Measurements from ENCODE around the gene DOP1B.
"Not testable (repeated sequence)": the region's sequence is repeated elsewhere in the genome, so short reads cannot be mapped to it uniquely, and the experiment has no call there.

The DOP1B gene

DNA sequence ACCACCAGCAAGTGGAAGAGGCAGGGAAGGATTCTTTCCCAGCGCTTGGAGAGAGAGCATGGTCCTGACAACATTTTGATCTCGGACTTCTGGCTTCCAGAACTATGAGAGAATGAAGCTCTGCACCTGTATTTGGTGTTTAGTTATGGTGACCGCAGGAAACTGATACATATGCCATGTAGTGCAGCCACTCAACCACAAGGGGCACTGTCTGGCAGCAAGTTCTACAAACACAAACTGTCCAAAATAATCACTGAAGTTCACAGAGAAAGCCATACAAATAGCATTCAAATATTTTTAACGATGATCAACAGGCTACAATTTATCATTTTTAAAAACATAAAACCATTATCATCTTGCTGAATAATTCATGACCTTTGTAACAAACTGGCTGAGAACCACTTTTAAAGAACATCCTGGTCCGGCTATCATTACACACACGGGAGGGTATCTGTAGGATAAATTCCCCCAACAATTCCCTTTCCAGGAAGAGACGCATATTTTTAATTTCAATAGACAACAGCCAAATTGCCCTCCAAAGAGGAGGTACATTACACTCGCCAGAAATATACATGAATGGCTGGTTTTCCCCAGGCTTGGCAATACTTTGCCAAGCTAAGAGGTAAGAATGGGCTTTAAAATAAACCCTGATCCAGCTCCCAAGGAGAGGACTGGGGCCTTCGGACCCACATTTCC lies 31.0 kb upstream of the DOP1B start:
- DNase-seq (ENCODE audit: low read depth in 1 of 2, low spot score in 1 of 2) = peak in 1 of 2 experiments; percentile 75
- in situ Hi-C loops (cut with HindIII; ENCODE audit: low pct_unique_long_range_greater_than_20kb, low sequenced_read_pairs) = no loop called here
- no peak for TF ChIP-seq JUND (IDR thresholded peaks at IDR 0.05; ENCODE audit: low read depth)

DNA sequence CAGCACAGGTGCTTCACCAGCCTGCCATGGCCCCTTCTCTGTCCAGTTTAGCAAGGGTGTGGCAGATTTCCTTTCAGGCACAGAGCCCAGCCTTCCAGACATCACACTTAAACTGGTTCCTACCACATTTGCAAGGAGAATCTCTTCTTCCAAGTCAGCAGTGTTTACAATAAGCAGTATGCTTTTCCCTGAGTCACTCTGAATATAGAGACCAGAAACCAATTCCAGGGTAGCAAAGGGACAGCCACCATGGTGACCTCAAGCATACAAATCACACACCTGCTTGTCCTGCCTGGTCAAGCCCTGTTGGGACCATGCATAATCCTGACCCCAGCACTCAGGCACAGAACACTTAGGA lies 30.4 kb upstream of the DOP1B start:
- in situ Hi-C loops (cut with HindIII; ENCODE audit: low pct_unique_long_range_greater_than_20kb, low sequenced_read_pairs) = no loop called here
- TF ChIP-seq JUND (IDR thresholded peaks at IDR 0.05; ENCODE audit: low read depth) = no peak
- peak in 1 of 2 experiments; percentile 25 for DNase-seq (ENCODE audit: low read depth in 1 of 2, low spot score in 1 of 2)

DNA sequence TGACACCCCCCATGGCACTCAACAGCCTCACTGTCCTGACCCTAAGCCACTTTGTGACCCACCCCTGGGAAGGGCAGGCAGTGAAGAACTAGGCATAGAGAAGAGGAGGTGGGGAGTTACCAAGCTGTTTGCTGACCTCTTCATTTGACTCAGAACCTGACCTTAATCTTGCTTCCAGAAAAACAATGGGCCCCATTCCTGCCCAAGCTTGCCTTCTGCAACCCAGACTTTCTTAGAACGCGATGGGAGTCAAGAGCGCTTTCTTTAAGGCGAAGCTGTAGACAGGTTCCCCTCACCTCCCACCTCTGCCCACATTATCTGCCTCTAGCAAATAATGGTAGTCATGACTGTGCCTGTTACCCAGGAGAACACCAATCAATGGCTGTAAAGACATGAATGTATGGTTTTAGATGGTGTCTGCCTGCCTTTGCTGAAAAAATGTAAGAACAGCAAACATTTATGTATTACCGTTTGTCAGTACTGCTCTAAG lies 30.0 kb upstream of the DOP1B start:
- no peak for DNase-seq (ENCODE audit: low read depth in 1 of 2, low spot score in 1 of 2)
- no peak for TF ChIP-seq JUND (IDR thresholded peaks at IDR 0.05; ENCODE audit: low read depth)
- in situ Hi-C loops (cut with HindIII; ENCODE audit: low pct_unique_long_range_greater_than_20kb, low sequenced_read_pairs) = no loop called here

DNA sequence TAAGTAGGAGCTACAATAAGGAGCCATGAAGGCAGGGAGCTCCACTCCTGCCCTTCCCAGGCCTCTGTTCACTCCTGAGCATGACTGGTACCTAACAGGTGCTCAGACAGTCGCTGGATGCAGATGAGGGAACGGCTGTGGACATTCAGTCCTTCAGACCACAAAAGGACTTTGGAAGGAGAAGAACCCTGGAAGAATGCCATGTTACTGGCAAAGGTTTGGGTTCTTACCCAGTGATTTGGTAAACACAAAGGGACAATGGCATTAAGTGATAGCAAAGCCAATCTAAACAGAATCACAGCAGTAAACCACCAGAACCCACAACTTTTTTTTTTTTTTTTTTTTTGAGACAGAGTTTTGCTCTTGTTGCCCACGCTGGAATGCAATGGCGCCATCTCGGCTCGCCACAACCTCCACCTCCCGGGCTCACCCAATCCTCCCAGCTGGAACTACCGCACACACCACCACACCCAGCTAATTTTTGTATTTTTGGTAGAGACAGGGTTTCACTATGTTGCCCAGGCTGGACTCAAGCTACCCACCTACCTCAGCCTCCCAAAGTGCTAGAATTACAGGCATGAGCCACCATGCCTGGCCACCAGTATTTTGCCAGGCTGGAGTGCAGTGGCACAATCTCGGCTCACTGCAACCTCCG lies 29.2 kb upstream of the DOP1B start:
- DNase-seq (ENCODE audit: low read depth in 1 of 2, low spot score in 1 of 2) = no peak
- in situ Hi-C loops (cut with HindIII; ENCODE audit: low pct_unique_long_range_greater_than_20kb, low sequenced_read_pairs) = no loop called here

DNA sequence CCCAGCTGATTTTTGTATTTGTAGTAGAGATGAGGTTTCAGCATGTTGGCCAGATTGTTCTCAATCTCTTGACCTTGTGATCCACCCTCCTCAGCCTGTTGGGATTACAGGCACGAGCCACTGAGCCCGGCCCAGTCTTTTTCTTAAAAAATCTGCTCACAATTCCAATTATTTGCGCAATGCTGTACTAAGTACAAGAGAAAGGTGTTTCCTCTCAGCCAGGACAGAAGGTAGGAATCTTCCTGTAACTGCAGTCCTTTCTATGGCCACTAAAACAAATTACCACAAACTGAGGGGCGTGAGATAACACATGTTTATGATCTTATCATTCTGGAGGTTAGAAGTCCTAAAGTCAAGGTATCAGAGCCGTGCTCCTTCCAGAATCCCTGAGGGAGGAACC lies 28.6 kb upstream of the DOP1B start:
- in situ Hi-C loops (cut with HindIII; ENCODE audit: low pct_unique_long_range_greater_than_20kb, low sequenced_read_pairs) = no loop called here
- no peak for TF ChIP-seq JUND (IDR thresholded peaks at IDR 0.05; ENCODE audit: low read depth)
- DNase-seq (ENCODE audit: low read depth in 1 of 2, low spot score in 1 of 2) = no peak

More for the DNA sequence above, 29.2 kb upstream of the DOP1B start:
- no peak for TF ChIP-seq JUND (IDR thresholded peaks at IDR 0.05; ENCODE audit: low read depth)

DNA sequence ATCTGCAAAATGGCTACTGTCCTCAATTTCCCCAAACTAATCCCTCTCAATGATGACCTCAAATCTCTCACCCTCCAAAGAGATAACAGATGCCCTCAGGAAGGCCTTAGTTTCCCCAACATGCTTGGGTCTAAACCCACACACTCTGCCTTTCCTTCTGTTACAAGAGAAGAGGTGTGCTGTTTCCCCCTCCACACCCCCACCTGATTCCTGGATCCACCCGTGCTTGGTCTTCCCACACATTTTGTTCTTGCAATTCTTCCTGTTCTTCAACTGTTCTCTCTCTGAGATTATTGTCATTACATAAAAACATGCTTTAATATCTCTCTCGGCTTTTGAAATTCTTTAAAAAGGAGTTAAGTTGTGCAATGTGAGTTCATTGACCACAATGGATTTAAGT lies 27.4 kb upstream of the DOP1B start:
- in situ Hi-C loops (cut with HindIII; ENCODE audit: low pct_unique_long_range_greater_than_20kb, low sequenced_read_pairs) = no loop called here
- DNase-seq (ENCODE audit: low read depth in 1 of 2, low spot score in 1 of 2) = no peak
- TF ChIP-seq JUND (IDR thresholded peaks at IDR 0.05; ENCODE audit: low read depth) = no peak

DNA sequence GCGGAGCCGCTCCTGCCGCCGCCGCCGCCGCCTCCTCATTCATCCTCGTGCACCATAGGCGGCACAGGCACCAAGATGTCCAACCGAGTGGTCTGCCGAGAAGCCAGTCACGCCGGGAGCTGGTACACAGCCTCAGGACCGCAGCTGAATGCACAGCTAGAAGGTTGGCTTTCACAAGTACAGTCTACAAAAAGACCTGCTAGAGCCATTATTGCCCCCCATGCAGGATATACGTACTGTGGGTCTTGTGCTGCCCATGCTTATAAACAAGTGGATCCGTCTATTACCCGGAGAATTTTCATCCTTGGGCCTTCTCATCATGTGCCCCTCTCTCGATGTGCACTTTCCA lies 26.2 kb upstream of the DOP1B start:
- in situ Hi-C loops (cut with HindIII; ENCODE audit: low pct_unique_long_range_greater_than_20kb, low sequenced_read_pairs); DNase-seq (ENCODE audit: low read depth in 1 of 2, low spot score in 1 of 2): not testable (repeated sequence)

DNA sequence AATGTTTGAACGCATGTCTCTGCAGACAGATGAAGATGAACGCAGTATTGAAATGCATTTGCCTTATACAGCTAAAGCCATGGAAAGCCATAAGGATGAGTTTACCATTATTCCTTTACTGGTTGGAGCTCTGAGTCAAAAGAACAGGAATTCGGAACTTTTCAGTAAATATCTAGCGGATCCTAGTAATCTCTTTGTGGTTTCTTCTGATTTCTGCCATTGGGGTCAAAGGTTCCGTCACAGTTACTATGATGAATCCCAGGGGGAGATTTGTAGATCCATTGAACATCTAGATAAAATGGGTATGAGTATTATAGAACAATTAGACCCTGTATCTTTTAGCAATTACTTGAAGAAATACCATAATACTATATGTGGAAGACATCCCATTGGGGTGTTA lies 25.8 kb upstream of the DOP1B start:
- in situ Hi-C loops (cut with HindIII; ENCODE audit: low pct_unique_long_range_greater_than_20kb, low sequenced_read_pairs); DNase-seq (ENCODE audit: low read depth in 1 of 2, low spot score in 1 of 2): not testable (repeated sequence)

DNA sequence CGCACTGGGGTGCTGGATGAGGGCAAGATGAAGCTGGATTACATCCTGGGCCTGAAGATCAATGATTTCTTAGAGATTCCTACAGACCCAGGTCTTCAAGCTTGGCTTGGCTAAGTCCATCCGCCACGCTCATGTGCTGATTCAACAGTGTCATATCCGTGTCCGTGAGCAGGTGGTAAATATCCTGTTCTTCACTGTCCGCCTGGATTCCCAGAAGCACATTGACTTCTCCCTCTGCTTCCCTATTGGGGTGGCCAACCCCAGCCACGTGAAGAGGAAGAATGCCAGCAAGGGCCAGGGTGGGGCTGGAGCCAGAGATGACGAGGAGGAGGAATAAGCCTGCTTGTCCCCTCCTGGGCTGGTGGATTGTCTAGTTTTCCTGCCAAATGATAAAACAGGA lies 23.9 kb upstream of the DOP1B start:
- no peak for TF ChIP-seq JUND (IDR thresholded peaks at IDR 0.05; ENCODE audit: low read depth)
- no peak for DNase-seq (ENCODE audit: low read depth in 1 of 2, low spot score in 1 of 2)
- in situ Hi-C loops (cut with HindIII; ENCODE audit: low pct_unique_long_range_greater_than_20kb, low sequenced_read_pairs) = no loop called here

DNA sequence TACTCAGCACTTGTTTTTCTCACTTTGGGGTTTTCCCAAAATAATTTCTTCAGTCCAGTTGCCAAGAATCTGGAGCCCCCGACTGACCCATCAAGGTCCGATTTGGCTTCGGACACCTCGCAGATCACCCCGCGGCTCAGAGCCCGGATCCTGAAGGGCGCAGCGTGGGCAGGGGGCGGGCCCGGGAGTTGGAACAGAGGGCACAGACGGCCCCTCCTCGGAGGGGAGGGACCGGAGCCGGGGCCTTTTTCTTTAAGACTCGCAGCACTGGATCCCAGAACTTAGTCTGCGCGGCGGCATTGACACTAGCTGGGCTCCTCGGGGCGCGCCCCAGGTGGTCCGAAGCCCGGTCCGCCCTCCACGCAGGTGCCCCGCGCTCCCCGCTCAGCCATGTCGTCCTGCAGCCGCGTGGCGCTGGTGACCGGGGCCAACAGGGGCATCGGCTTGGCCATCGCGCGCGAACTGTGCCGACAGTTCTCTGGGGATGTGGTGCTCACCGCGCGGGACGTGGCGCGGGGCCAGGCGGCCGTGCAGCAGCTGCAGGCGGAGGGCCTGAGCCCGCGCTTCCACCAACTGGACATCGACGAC lies 21.7 kb upstream of the DOP1B start, which contains the start of gene CBR3:
CBR3 (plus strand) TSS at position 277 of the 588 bp plus-strand sequence; CDS start at position 391, 114 bp downstream.
- in situ Hi-C loops (cut with HindIII; ENCODE audit: low pct_unique_long_range_greater_than_20kb, low sequenced_read_pairs) = no loop called here
- TF ChIP-seq JUND (IDR thresholded peaks at IDR 0.05; ENCODE audit: low read depth) = no peak
- DNase-seq (ENCODE audit: low read depth in 1 of 2, low spot score in 1 of 2) = peak; percentile 72 to 74

DNA sequence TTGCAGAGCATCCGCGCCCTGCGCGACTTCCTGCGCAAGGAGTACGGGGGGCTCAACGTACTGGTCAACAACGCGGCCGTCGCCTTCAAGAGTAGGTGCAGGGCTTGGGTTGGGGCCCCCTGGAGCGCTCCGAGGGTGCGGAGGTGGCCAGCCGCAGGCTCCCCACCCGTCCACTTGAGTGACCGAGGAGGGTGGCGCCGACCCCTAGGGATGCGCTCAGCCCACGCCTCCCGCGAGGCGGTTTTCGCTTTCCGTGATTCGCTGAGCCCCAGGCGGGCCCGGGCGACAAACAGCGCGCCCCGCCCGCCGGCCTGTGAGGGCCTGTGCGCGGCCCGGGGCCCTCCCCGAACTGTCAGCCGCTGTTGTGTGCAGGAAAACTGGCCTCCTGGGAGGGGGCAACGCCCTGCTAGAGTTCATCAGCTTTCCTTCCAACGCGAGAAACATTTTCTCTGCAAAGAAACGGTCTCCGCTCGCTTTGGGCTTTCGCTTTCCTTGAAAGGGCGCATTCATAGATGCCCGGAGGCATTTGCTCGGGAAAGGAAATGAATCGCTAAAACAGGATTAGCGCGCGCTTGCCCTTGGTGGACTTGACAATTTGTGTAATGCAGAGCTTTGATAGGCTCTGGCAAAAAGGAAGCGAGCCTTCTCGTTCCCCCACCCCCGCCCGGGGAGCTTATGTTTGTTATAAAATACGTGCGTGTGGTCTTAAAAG lies 21.1 kb upstream of the DOP1B start:
- DNase-seq (ENCODE audit: low read depth in 1 of 2, low spot score in 1 of 2) = peak; percentile 76 to 77
- in situ Hi-C loops (cut with HindIII; ENCODE audit: low pct_unique_long_range_greater_than_20kb, low sequenced_read_pairs) = no loop called here
- TF ChIP-seq JUND (IDR thresholded peaks at IDR 0.05; ENCODE audit: low read depth) = no peak

DNA sequence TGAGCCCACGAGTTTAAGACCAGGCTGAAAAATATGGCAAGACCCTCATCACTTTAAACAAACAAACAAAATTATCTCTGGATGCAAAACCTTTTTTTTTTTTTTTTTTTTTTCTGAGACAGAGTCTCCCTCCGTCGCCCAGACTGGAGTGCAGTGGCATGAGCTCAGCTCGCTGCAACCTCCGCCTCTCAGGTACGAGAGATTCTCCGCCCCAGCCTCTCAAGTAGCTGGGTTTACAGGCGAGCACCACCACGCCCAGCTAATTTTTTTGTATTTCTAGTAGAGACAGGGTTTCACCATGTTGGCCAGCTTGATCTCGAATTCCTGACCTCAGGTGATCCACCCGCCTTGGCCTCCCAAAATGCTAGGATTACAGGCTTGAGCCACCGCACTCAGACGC lies 16.8 kb upstream of the DOP1B start:
- DNase-seq (ENCODE audit: low read depth in 1 of 2, low spot score in 1 of 2) = not testable (repeated sequence)

DNA sequence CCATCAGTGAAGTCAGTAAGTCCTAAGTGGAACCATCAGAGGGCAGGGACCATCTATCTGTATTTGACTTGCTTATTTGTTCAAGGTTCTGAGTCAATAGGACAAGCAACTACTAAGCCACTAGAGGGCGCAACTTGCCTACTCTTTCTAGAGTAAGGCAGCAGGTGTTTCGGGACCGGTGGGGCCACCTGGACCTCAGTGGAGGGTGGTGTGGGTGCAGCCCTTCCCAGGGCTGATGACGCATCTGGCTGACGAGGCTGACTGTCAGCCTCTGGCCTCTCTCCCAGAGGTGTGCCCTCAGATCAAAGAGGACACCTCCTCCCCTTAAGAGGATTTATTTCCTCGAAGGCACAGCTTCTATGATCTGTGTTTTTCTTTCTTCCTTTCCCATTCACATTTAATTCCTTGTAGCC lies 15.1 kb upstream of the DOP1B start:
- in situ Hi-C loops (cut with HindIII; ENCODE audit: low pct_unique_long_range_greater_than_20kb, low sequenced_read_pairs) = no loop called here
- DNase-seq (ENCODE audit: low read depth in 1 of 2, low spot score in 1 of 2) = peak; percentile 38 to 95

More for the DNA sequence above, 16.8 kb upstream of the DOP1B start:
- in situ Hi-C loops (cut with HindIII; ENCODE audit: low pct_unique_long_range_greater_than_20kb, low sequenced_read_pairs) = not testable (repeated sequence)

DNA sequence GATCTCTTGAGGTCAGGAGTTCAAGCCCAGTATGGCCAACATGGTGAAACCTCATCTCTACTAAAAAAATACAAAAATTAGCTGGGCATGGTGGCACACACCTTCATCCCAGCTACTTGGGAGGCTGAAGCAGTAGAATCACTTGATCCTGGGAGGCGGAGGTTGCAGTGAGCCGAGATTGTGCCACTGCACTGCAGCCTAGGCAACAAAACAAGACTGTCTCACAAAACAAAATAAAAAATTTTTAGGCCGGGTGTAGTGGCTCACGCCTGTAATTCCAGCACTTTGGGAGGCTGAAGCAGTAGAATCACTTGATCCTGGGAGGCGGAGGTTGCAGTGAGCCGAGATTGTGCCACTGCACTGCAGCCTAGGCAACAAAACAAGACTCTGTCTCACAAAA lies 12.4 kb upstream of the DOP1B start:
- in situ Hi-C loops (cut with HindIII; ENCODE audit: low pct_unique_long_range_greater_than_20kb, low sequenced_read_pairs); DNase-seq (ENCODE audit: low read depth in 1 of 2, low spot score in 1 of 2): not testable (repeated sequence)

More for the DNA sequence above, 15.1 kb upstream of the DOP1B start:
- TF ChIP-seq JUND (IDR thresholded peaks at IDR 0.05; ENCODE audit: low read depth) = no peak

All from T47D (cell line).